ENCODE results near the gene ZNF48.

- TF ChIP-seq CTCF (IDR thresholded peaks at IDR 0.05) (no peak), MAX (IDR thresholded peaks at IDR 0.05; ENCODE audit: low read depth) (no peak), USF2 (IDR thresholded peaks at IDR 0.05; ENCODE audit: borderline replicate concordance, low read depth, low read length) (no peak), JUND (IDR thresholded peaks at IDR 0.05) (no peak), GABPA (IDR thresholded peaks at IDR 0.05; ENCODE audit: low read depth) (no peak), TAF1 (IDR thresholded peaks at IDR 0.05; ENCODE audit: borderline replicate concordance, low read depth, low read length) (no peak), GATA2 (CRISPR knock-in tag; IDR thresholded peaks at IDR 0.05) (no peak), EP300 (IDR thresholded peaks at IDR 0.05; ENCODE audit: borderline replicate concordance in 1 of 2, low read depth in 1 of 2, low read length in 1 of 2) (no peak), YY1 (IDR thresholded peaks at IDR 0.05; ENCODE audit: low read depth) (no peak), ELF1 (IDR thresholded peaks at IDR 0.05) (no peak)
Measured at GRCh38 chr16:30367349-30368009, 27.7 kb upstream of the ZNF48 start.

All from SK-N-SH (cell line).